GM21423 (cell line): Measurements from ENCODE around the gene OPCML.
A peak's percentile ranks its signal among the peaks of the same experiment; 100 is the strongest.

Experiments used
- ATAC-seq: cut with Tn5 transposase; IDR thresholded peaks from one replicate; pipeline ENCODE4 v1.9.1; 2021; ENCODE audit warnings: mild to moderate bottlenecking, moderate library complexity; ENCODE audit not compliant: unreplicated experiment

OPCML gene

GRCh38 chr11:133305208-133305956, 226.9 kb downstream of the OPCML start:
- no peak for ATAC-seq

GRCh38 chr11:133303262-133303661, 229.0 kb downstream of the OPCML start:
- ATAC-seq = no peak

- no peak for ATAC-seq
Observed at GRCh38 chr11:133302056-133302455, 230.2 kb downstream of the OPCML start.

- ATAC-seq = no peak
Observed at GRCh38 chr11:133300666-133301065, 231.6 kb downstream of the OPCML start.

GRCh38 chr11:133291780-133292179, 240.5 kb downstream of the OPCML start:
- no peak for ATAC-seq

GRCh38 chr11:133285359-133285758, 246.9 kb downstream of the OPCML start:
- no peak for ATAC-seq

- no peak for ATAC-seq
Observed at GRCh38 chr11:133284156-133284555, 248.1 kb downstream of the OPCML start.

GRCh38 chr11:133277886-133278285, 254.4 kb downstream of the OPCML start:
- no peak for ATAC-seq

GRCh38 chr11:133271871-133272776, 260.2 kb downstream of the OPCML start:
- ATAC-seq = no peak

- no peak for ATAC-seq
Observed at GRCh38 chr11:133271206-133271605, 261.1 kb downstream of the OPCML start.

- peak; percentile 89 for ATAC-seq
Observed at GRCh38 chr11:133269267-133269666, 263.0 kb downstream of the OPCML start.

- no peak for ATAC-seq
Observed at GRCh38 chr11:133266986-133267385, 265.3 kb downstream of the OPCML start.

- no peak for ATAC-seq
Observed at GRCh38 chr11:133265530-133266035, 266.7 kb downstream of the OPCML start.

GRCh38 chr11:133263332-133263731, 269.0 kb downstream of the OPCML start:
- no peak for ATAC-seq

- no peak for ATAC-seq
Observed at GRCh38 chr11:133258751-133259150, 273.6 kb downstream of the OPCML start.

- no peak for ATAC-seq
Observed at GRCh38 chr11:133254601-133255000, 277.7 kb downstream of the OPCML start.

- ATAC-seq = no peak
Observed at GRCh38 chr11:133253570-133253969, 278.7 kb downstream of the OPCML start.

- no peak for ATAC-seq
Observed at GRCh38 chr11:133251841-133252240, 280.5 kb downstream of the OPCML start.

GRCh38 chr11:133249530-133249929, 282.8 kb downstream of the OPCML start:
- ATAC-seq = no peak

GRCh38 chr11:133249065-133249464, 283.2 kb downstream of the OPCML start:
- ATAC-seq = no peak

GRCh38 chr11:133243832-133244231, 288.5 kb downstream of the OPCML start:
- no peak for ATAC-seq
